HL-60 (cell line): ENCODE data around the gene HRAS.

Experiments
- DNase-seq, 2 experiments: peaks; one replicate each; pipeline ENCODE4 v3.0.0-alpha.2; 2010 to 2020; ENCODE audit warnings: low read depth in 1 of 2, low spot score in 1 of 2
- H3K27ac ChIP-seq: fragments of 250-450 bp; sonication (Bioruptor Pico); replicated peaks from 2 replicates; pipeline ENCODE4 v1.5.1; 2020; ENCODE audit warnings: mild to moderate bottlenecking, moderate library complexity
- H3K27me3 ChIP-seq: fragments of 250-450 bp; sonication (Bioruptor Pico); 2 replicates; pipeline ENCODE4 v1.5.1; 2021; ENCODE audit warnings: mild to moderate bottlenecking, moderate library complexity; ENCODE audit not compliant: insufficient read depth, poor library complexity, severe bottlenecking
- H3K4me3 ChIP-seq: replicated peaks from 2 replicates; pipeline ENCODE4 v1.5.1; 2011; ENCODE audit warnings: mild to moderate bottlenecking, control low read depth, low read length; ENCODE audit not compliant: insufficient read depth
- CTCF ChIP-seq: IDR thresholded peaks from one replicate; pipeline ENCODE4 v1.5.1; 2011; ENCODE audit warnings: low read length, control low read depth, inconsistent platforms; ENCODE audit not compliant: insufficient read depth
- GABPA ChIP-seq: IDR thresholded peaks from 2 replicates; pipeline ENCODE4 v1.6.1; 2012; ENCODE audit warnings: low read depth
- POLR2AphosphoS5 ChIP-seq: IDR thresholded peaks from 2 replicates; pipeline ENCODE4 v1.6.1; 2012; ENCODE audit warnings: low read depth
- REST ChIP-seq: IDR thresholded peaks from 2 replicates; pipeline ENCODE4 v1.6.1; 2012; ENCODE audit warnings: low read depth; ENCODE audit not compliant: insufficient replicate concordance
- SPI1 ChIP-seq: IDR thresholded peaks from 2 replicates; pipeline ENCODE4 v1.6.1; 2012; ENCODE audit warnings: low read depth, mild to moderate bottlenecking, borderline replicate concordance

HRAS gene

GRCh38 chr11:508956-509355, 26.4 kb downstream of the HRAS start:
- no peak for DNase-seq
- Histone ChIP-seq H3K4me3 (no peak overlapping the region), H3K27ac (no peak overlapping the region), H3K27me3 (no peaks in the 10 kb centered on the region)
- TF ChIP-seq REST (no peak), GABPA (no peak), SPI1 (no peak), POLR2AphosphoS5 (no peak), CTCF (no peak)

GRCh38 chr11:507727-508515, 27.5 kb downstream of the HRAS start:
- Histone ChIP-seq H3K27ac (peak overlapping the region; percentile 72), H3K4me3 (peak overlapping the region; percentile 59), H3K27me3 (no peaks in the 10 kb centered on the region)
- no peak for DNase-seq
- TF ChIP-seq GABPA (no peak), CTCF (no peak), SPI1 (no peak), REST (no peak), POLR2AphosphoS5 (no peak)

- DNase-seq, result peak; percentile 90 to 97
- H3K27ac ChIP-seq, result peak within 1 kb of the TSS; percentile 100
- H3K4me3 ChIP-seq, result peak within 1 kb of the TSS; percentile 67
- no peaks in the 10 kb centered on the region for H3K27me3 ChIP-seq
- no peak for TF ChIP-seq SPI1
- TF ChIP-seq POLR2AphosphoS5, result no peak
- no peak for TF ChIP-seq GABPA
- TF ChIP-seq REST, result no peak
Measured at GRCh38 chr11:506995-507726, 28.2 kb downstream of the HRAS start, which contains the start of gene RNH1. RNH1 (minus strand) TSS chr11:507242; CDS start chr11:502162, 5,080 bp downstream.
